Activated CD4-positive, alpha-beta T cell treated with anti-CD3 and anti-CD28 coated beads, Interleukin-2, Interleukin-4, amounts not matched to agents 100 ng/mL and 50 ng/mL, durations not matched to agents 16 hours and 8 hours (primary cell): ENCODE results near the gene ADAMTS17.
"Not testable (repeated sequence)": the region's sequence is repeated elsewhere in the genome, so short reads cannot be mapped to it uniquely, and the experiment has no call there.

Experiments
- DNase-seq: peaks from one replicate; pipeline ENCODE4 v3.0.0-alpha.2; 2020; ENCODE audit warnings: low spot score

ADAMTS17 gene

GRCh38 chr15:100092034-100092433 is 249.7 kb downstream of the ADAMTS17 start:
- no peak for DNase-seq

DNA sequence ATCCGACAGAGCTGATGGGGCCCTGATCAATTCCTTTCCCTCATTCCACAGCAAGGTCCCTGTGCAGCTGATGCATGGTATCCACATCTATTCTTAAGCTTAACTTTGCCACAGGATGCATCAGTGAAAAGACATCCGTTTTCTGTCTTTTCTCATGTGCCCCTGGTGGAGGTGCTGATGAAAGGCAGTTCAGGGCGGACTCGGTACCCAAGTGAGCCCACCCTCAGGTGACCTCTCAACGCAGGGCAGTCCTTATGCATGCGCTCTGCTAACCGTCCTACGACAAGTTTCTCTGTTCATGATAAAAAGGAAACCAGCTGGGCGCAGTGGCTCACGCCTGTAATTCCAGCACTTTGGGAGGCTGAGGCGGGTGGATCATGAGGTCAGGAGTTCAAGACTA is 251.4 kb downstream of the ADAMTS17 start:
- no peak for DNase-seq

GRCh38 chr15:100084042-100084821 is 257.5 kb downstream of the ADAMTS17 start:
- not testable (repeated sequence) for DNase-seq

- DNase-seq = no peak
Observed at GRCh38 chr15:100083572-100083971, 258.2 kb downstream of the ADAMTS17 start.

DNA sequence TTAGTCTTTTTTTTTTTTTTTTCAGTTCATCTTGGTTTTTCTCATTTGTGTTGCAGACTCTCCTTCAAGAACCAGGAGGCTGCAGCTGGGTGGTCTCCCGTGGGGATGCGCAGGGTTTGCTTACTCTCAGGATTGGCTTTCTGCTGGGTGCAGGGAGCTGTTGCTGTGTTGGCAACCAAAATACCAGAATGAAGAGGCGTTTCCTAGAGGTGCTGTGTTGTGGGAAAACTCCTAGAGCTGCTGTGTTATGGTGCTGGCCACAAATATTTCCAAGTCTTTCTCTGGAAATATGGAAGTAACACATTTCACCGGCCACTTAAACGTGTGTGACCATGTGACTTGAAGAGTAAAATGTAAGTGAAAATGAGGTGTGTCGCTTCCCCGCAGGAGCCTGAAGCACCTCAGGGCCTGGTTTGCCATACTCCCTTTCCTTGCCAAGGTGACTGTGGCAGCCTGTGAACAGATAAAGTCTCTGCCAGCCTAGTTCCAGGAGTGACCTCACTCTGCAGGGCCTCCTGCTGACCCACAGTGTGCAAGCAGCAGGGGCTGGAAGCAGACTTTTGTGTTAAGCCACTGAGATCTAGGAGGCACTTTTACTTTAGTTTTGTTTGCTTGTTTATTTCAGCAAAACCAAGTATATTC is 258.9 kb downstream of the ADAMTS17 start:
- DNase-seq = no peak

- DNase-seq = no peak
Observed at GRCh38 chr15:100081454-100081853, 260.3 kb downstream of the ADAMTS17 start.

DNA sequence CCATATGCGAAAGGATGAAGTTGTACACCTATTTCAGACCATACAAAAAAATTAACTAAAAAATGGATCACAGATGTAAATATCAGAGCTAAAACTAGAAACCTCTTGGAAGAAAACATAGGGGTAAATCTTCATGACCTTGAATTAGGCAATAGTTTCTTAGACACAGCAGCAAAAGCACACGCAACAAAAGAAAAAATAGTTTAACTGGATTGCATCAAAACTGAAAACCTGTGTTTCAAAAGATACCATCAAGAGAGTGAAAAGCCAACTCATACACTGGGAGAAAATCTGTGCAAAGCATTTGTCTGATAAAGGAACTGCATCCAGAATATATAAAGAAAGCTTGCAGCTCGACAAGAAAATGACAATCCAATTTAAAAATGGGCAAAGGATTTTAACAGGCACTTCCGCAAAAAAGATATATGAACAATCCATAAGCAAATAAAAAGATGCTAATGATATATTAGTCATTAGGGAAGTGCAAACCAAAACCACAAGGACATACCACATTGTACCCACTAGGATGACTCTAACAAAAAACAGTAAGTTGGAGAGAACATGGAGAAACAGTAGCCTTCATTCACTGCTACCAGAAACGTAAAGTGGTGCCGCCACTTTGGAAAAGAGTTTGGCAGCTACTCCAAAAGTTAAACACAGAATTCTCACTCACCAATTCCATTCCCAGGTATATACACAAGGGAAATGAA is 263.1 kb downstream of the ADAMTS17 start:
- DNase-seq = no peak

DNA sequence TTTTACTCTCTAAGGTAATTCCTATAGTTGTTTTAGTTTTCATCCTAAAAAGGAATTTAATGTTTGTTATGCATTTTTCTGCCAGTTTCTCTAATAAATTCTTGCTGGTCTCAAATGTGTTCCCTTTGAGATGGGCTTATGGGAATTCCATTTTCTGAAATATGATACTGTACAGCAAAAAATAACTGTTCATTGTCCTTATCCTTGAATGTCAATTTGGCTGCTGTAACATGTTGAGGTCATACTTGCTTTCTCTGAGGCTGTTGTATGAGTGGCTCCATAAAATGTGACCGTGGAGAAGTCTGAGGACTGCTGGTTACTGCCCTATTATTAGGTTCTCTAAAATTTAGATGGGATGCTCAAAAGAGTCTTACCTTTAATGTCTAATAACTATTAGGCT is 266.5 kb downstream of the ADAMTS17 start:
- no peak for DNase-seq

GRCh38 chr15:100073982-100074381 is 267.8 kb downstream of the ADAMTS17 start:
- no peak for DNase-seq

GRCh38 chr15:100066521-100067280 is 275.1 kb downstream of the ADAMTS17 start:
- not testable (repeated sequence) for DNase-seq

- DNase-seq = no peak
Observed at GRCh38 chr15:100061944-100062343, 279.8 kb downstream of the ADAMTS17 start.

- DNase-seq = no peak
Observed at GRCh38 chr15:100060276-100060926, 281.4 kb downstream of the ADAMTS17 start.

DNA sequence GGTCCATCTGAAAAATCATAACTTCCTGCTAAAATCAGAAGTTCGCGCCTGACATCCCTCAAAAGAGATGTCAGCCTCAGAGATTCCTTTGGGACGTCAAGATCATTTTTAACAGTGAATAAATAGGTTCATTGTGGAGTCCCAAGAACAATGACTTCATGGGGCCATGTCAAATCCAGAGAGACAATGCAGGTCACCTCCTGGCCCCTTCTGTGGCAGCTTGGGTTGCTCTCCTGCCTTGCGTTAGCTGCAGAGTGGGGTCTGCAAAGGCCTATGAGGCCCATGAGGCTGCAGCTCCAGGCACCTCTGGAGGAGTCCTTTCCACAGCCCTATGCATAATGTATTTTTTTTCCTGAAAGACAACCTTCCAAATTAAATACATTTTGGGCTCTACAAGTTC is 282.3 kb downstream of the ADAMTS17 start:
- no peak for DNase-seq

GRCh38 chr15:100059094-100059493 is 282.7 kb downstream of the ADAMTS17 start:
- DNase-seq = no peak

DNA sequence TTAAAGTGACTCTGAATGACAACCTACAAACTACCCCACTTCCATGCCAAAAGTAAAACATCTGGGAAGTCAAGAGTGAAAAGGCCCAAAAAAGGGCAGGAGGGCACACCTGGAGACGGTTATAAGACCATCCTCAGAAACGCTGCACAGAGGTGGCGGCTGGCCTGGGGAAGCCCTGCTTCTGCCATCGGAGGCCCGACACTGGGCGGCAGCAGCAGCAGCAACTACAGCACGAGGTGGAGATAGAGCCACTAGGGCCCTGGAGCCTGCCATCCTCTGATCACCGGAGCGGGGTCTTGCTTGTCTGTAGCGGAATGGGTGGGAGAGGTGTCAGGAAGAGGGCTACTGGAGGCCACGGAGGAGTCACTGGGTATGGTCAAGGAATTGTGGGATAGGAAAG is 283.3 kb downstream of the ADAMTS17 start:
- no peak for DNase-seq

DNA sequence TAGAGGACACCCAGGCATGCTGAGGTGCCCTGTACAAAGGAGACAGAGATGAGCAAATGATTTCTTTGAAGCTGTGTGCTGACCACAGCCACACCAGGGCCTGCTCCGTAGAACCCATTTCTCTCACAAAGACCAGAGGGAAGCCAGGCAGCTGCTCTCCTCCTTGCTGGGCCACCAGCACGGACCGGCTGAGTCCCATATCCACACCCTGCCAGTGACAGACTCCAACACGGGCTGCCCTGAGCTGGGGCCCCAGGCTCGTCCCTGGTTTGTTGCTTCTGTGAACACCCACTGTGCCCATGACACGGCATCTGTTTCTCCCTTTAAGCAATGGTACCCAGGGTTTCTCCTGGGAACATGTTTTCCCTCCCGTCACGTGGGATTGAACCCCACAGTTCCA is 284.5 kb downstream of the ADAMTS17 start:
- DNase-seq = no peak

- DNase-seq = no peak
Observed at GRCh38 chr15:100056411-100057072, 285.2 kb downstream of the ADAMTS17 start.

- no peak for DNase-seq
Observed at GRCh38 chr15:100055821-100056220, 286.0 kb downstream of the ADAMTS17 start.

- DNase-seq = no peak
Observed at GRCh38 chr15:100054539-100054938, 287.2 kb downstream of the ADAMTS17 start.

GRCh38 chr15:100053474-100054121 is 288.2 kb downstream of the ADAMTS17 start:
- no peak for DNase-seq
